Stimulated activated CD4-positive, alpha-beta T cell treated with anti-CD3 and anti-CD28 coated beads, Interleukin-12 subunit alpha, Interleukin-12 subunit beta, amount 100 ng/mL, for 4 hours (primary cell): ENCODE data around the gene LIX1L.

Source experiments
- DNase-seq: peaks from one replicate; pipeline ENCODE4 v3.0.0-alpha.2; 2020

Gene LIX1L

DNA sequence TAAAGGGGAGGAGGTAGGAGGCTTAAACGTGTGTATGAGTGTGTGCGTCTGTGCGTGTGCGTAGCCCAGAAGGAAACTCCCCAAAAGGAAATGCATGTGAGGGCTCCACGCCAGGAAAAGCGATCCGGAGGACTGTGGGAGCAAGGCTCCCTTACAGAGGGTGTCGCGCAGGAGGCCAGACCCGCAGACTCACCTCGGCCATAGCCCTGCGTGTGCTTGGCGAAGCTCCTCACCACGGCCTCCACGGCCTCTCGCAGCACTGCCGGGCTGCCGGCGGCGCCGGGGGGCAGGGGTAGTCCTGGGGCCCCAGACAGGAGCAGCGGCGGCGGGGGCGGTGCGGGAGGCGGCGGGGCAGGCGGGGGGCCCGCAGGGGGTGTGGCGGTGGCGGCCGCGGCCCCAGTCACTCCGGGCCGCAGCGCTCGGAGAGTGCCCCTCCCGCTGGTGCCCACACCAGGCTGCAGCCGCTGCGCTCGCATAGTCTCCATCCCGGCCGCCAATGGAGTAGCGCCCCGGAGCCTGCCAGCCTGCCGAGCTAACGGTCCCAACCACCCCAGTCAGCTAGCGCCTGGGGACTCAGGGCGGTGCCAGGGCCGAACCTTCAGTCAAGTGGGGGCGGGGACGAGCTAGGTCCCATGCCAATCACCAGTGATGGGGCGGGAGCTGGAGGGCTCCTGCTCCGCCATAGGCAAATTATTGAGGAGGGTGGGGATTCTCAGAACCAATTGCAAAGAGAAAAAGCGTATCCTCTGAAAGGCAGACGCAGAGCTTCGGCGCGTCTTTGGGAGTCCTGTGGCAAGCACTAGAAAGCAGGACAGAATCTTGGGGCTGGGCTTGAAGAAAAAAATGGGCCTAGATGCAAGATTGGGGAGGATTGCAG, at the start of gene LIX1L:
LIX1L (minus strand) TSS at position 575 of the 877 bp plus-strand sequence; CDS start at position 485, 90 bp downstream.
- DNase-seq, result peak; percentile 89

DNA sequence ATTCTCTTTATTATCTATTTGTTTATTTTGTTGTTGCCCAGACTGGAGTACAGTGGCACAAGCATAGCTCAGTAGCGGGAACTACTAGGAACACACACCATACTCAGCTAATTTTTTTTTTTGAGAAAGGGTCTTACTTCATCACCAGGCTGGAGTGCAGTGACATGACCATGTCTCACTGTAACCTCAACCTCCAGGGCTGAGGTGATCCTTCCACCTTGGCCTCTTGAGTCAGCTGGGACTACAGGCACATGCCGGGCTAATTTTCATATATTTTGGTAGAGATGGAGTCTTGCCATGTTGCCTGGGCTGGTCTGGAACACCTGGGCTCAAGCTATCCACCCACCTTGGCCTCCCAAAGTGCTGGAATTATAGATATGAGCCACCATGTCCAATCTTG, 43.9 kb upstream of the LIX1L start:
- DNase-seq, result no peak

GRCh38 chr1:145999321-146000024, 41.7 kb upstream of the LIX1L start:
- no peak for DNase-seq

DNA sequence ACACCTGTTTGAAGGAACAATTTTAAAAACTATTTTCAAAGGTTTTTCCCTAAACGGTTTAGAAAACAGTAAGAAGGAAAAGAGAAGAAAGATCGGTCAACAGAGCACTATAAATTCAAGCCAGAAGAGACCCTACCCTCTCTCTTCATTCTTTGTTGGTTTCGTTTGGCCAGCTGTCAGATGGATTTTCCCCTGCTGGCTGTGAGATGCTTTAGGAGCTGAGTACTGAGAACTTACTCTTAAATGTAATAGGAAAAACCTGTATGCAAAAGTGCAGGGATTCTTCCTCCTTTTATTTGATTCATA, 39.9 kb upstream of the LIX1L start:
- DNase-seq, result no peak

DNA sequence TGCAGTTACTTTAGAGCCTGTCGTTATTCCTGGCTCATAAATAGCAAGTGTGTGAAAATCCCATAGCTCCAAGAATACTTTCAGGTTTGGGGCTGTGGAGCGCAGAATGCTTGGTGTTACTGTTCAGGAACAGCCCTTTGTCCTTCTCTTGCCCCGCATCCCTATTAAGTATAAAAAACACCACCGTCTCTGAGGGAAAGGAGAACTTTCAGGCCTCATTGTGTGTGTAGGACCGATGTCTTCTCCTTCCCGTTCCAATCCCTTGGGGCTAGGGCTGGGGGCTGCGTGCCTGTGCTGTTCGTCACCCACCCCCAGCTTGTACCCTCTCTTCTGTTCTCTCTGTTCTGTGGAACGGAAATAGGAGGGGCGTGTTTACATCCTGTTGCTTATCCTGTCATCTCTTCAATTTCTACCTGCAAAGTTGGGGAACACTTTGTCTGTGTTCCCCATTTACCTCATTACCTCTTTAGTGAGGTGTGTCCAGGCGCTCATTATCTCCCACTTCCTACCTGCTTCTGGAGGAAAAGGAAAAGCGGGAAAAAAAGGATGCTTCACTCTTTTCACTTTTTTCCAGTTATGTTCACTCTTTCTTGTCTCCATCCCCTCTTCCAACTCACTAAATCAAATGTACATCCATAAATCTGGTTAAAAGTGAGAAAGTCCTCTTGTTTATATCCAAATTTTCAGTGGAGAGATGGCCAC, 39.4 kb upstream of the LIX1L start:
- peak; percentile 36 for DNase-seq

DNA sequence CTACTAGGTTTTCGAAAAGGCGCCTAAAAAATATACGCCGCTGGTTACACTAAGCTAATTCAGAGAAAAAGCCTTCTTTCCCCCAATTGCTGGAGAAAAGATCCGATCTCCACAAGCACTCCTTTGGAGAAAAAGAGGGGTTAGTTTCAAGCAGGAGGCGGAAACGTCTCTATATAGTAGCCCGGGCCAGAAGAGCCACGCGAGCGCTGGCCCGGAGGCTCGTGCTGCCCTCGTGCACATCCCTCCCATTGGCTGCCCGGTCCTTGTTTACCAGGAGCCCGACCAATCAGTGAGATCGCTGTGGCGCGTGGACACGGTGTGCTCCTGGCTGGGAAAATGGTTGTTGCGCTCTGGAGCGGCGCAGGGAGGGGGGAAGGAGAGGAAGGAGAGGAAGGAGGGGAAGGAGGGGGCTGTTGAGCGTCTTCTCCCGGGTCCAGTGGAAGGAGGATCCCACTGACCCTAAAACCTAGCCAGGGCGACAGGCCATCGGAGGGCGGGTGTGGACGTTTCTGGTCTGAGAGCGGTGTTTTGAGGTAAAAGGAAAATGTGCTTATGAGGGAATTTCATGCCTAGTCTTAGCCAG, 38.7 kb upstream of the LIX1L start, which contains the start of gene TXNIP:
TXNIP (minus strand) TSS at position 147 of the 583 bp plus-strand sequence. CDS start 313 bp downstream, outside the sequence.
- DNase-seq, result peak; percentile 87

GRCh38 chr1:145995964-145996432, 38.2 kb upstream of the LIX1L start:
- DNase-seq, result no peak

DNA sequence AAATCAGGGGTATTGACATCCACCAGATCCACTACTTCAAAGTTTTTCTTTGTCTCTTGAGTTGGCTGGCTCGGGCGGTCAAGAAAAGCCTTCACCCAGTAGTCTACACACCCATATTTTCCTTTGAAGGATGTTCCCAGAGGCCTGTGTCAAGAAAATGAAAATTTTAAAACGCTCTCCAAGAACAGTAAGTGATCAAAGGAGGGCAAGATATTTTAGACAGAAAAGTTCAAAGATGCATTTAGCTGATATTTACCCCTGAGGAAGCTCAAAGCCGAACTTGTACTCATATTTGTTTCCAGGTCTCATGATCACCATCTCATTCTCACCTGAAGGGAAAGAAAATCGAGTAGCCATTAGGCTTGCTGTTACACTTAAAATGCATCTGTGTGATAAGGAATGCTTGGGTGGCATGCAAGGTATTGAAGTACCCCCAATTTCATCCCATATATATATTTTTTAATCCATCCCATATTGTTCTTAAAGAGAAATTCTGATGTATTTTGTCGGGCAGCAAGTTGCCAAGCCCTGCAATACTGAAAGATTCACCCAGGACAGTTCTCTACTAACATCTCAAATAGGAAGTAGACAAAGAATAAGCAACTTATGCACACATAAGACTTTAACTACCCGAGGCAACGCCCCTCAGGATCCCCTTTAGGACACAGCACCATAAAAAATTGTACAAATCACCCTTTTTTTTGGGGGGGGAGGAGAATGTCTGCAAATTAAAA, 37.5 kb upstream of the LIX1L start:
- no peak for DNase-seq

DNA sequence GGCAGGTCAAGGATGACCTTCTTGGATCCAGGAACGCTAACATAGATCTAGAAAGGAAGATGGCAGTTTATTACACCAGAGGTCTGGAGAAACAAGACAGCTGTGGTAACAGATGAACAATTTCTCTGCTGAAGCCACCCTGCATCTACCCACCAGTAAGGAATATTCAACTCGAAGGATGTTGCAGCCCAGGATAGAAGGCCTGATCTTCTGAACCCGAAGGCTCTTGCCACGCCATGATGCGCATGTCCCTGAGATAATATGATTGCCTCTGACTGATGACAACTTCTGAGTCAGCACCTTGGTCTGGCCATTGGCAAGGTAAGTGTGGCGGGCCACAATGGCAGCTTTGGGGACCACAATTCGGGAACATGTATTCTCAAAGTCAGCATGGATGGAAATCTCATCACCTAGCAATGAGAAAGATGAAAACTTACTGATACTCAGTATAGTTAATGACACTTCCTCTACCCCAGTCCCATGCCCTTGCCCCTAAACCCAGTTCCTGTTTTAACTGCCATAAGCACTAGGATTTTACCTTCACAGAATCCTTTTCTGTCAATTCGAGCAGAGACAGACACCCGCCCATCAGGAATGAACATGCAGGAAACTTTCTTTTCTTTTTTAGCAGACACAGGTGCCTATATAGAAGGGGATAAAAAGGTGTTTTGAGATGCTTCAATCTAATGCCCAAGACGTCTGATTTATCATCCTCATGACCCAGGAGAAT, 36.7 kb upstream of the LIX1L start:
- DNase-seq, result no peak

GRCh38 chr1:145993618-145994390, 36.0 kb upstream of the LIX1L start:
- no peak for DNase-seq

DNA sequence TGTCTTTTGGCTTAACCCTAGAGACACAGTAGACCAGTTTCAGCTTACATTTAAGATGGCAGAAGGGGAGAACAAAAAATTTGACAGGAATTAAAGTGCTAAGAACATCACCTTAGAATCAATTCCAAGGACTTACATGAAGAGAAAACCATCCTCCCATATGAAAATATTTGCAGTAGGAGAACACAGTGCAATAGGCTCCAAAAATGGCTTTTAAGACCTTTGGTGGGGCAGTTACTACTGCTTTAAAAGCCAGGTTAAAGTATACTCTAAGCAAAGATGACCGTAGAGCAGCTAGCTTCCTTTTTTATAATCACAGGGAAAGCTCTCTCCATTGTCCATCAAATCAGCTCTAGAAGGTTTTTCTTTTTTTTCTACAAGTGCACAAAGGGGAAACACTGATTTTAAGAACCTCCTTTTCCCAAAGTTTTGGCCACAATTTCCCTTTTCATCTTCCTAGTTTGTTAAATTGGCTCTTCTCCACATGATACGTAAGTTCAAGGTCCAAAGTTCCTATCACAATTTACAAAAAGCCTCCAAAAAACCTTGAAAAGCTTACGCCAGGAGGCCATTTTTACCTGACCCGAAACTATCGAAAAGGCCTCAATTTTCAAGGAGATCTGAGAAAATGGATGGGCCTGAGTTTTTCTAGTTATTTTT, 35.3 kb upstream of the LIX1L start:
- DNase-seq, result no peak

DNA sequence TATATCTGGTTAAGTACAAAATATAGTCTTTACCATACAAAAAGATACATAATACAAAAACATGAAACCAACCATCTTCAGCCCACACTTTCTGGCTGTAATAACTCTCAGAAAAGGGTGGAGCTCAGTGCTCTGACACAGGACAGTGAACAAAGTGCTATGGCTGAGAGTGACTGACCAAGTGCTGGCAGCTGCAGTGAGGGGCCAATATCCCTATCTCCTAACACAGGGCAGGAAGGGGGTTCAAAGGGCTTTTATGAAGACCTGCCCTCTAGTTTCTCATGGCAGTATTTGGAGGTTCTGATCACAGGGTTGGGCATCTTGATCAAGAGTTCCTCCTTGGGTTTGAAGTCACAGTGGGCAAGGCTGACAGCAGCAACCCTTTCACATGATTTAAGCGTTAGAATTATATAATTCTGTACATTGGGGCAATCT, 34.7 kb upstream of the LIX1L start:
- no peak for DNase-seq

- DNase-seq, result no peak
These were observed 34.1 kb upstream of the LIX1L start for GRCh38 chr1:145991735-145992412.

DNA sequence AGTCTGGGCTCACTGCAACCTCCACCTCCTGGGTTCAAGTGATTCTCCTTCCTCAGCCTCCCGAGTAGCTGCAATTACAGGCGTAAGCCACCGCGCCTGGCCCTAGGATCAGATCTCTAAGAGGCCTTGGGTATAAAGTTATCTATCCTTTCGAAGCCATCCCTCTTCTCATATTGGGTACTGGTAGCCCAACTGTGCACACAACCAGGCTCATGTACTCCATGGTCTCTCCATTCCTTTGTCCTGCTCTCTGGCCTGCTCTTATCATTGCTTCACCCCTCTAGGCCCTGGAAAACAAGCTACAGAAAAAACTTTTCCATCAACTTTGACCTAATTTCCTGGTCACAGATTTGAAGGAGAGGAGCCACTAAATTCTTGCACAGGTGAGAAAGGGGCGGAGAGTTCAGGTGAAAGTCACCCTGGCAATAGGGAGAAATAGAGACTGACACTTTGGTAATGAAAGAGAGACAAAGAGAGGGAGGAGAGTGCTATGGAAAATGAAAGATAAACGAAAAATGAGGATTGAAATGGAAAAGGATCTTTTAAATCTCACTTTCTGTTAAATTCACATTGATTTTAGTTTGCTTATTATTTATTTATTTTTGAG, 32.5 kb upstream of the LIX1L start:
- no peak for DNase-seq

- DNase-seq, result no peak
These were observed 31.0 kb upstream of the LIX1L start for GRCh38 chr1:145988773-145989172.

- DNase-seq, result no peak
These were observed 30.1 kb upstream of the LIX1L start for GRCh38 chr1:145987926-145988325.

- DNase-seq, result no peak
These were observed 28.7 kb upstream of the LIX1L start for GRCh38 chr1:145986551-145986950.

DNA sequence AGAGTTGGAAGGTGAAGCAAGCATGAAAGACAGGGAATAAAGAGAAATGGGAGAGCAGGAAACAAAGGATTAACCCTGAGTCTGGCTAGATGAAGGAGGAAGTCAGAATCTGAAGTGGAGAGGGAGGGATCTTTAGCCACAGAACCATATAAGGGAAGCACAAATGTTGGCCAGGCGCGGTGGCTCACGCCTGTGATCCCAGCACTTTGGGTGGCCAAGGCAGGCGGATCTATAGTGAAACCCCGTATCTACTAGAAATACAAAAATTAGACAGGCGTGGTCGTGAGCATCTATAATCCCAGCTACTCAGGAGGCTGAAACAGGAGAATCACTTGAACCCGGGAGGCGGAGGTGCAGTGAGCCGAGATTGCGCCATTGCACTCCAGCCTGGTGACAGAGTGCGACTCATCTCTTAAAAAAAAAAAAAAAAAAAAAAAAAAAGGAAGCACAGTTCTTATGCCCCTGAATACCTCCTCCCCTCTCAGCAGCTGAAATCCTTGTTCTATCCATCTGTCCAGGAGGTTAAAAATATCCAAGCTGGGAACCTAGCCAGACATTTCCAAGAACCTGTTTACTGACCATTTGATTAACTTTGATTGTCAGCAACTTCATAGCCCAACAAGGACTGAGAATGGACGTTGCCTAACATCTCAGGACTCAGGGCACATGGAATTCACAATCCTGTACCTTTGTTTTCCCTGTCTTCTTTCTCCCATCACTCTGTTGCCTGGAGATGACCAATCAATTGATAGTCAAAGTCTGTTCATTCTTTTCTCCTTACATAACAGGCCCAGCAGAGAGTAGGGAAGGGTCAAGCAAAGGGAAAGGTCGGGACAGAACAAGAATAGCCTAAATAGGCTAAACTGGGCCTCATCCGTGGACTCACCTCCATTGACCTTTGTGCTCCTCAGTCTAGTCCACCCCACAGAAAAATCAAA, 28.0 kb upstream of the LIX1L start:
- DNase-seq, result no peak
